DMS153 treated with DMSO at 0.1 percent for 48 hours (cell line): ENCODE results near the gene TSPEAR.

Source experiments
- DNase-seq: peaks from one replicate; lab custom pipeline; 2025; ENCODE audit not compliant: unreplicated experiment; lab: John Stamatoyannopoulos, UW

The TSPEAR gene

GRCh38 chr21:44531606-44532564 lies 179.5 kb downstream of the TSPEAR start:
- DNase-seq, result no peak

GRCh38 chr21:44530903-44531605 lies 180.3 kb downstream of the TSPEAR start:
- no peak for DNase-seq

GRCh38 chr21:44530221-44530902 lies 181.0 kb downstream of the TSPEAR start:
- no peak for DNase-seq

- DNase-seq, result no peak
Measured at GRCh38 chr21:44529503-44530125, 181.8 kb downstream of the TSPEAR start.

GRCh38 chr21:44529011-44529421 lies 182.4 kb downstream of the TSPEAR start:
- no peak for DNase-seq

- no peak for DNase-seq
Measured at GRCh38 chr21:44528634-44528995, 182.8 kb downstream of the TSPEAR start.

- DNase-seq, result no peak
Measured at GRCh38 chr21:44527983-44528633, 183.3 kb downstream of the TSPEAR start.

GRCh38 chr21:44527156-44527982 lies 184.0 kb downstream of the TSPEAR start:
- DNase-seq, result no peak

- no peak for DNase-seq
Measured at GRCh38 chr21:44526096-44526997, 185.0 kb downstream of the TSPEAR start.

- no peak for DNase-seq
Measured at GRCh38 chr21:44525391-44526095, 185.8 kb downstream of the TSPEAR start.

- no peak for DNase-seq
Measured at GRCh38 chr21:44524414-44525371, 186.7 kb downstream of the TSPEAR start.

- no peak for DNase-seq
Measured at GRCh38 chr21:44523567-44524413, 187.6 kb downstream of the TSPEAR start.

- no peak for DNase-seq
Measured at GRCh38 chr21:44522753-44523204, 188.6 kb downstream of the TSPEAR start.

GRCh38 chr21:44521928-44522752 lies 189.2 kb downstream of the TSPEAR start:
- no peak for DNase-seq

GRCh38 chr21:44521301-44521927 lies 190.0 kb downstream of the TSPEAR start:
- DNase-seq, result no peak
